GM19239 (cell line): Measurements from ENCODE around the gene FNDC10.
"Not testable (repeated sequence)": the region's sequence is repeated elsewhere in the genome, so short reads cannot be mapped to it uniquely, and the experiment has no call there.

ENCODE experiments used
- DNase-seq: peaks from one replicate; pipeline ENCODE4 v3.0.0; 2011; ENCODE audit warnings: low spot score; ENCODE audit not compliant: insufficient read length
- FAIRE-seq: peaks from 2 replicates; lab custom pipeline; 2011; peaks lifted over from hg19 to GRCh38; lab: Jason Lieb, UNC

Gene FNDC10

DNA sequence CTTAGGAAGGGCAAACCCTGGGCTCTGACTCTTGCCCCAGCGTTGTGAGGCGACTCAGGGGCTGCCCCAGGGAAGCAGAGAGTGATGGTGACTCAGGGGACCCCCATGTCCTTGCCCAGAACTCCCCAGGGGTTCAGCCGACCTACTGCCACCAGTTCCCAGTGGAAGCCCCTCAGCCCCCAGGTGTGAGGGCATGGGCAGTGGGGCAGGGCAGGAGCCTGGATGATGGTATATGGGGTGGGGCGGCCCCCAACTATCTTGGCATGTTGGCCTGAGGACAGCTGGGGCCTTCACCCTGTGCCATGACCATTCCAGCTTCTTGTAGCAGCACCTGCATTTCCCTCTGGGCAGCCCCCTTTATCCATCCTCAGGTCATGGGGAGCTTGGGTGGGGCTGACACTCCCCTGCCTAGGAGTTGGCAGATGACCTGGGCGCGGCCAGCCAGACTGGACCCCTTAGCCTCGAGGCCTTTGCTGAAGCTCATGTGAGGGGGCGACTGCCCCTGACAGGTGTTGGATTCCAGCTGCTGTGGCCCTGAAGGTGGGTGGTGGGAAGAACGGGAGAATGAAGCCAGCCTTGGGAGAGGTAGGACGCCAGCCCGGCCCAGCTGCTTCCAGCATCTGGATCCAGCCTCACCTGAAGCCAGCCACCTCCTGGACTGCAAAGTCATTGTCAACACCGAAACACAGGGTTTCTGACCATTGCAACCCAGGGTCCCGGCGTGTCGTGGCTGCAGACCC, 1.8 kb upstream of the FNDC10 start:
- no peak for FAIRE-seq

DNA sequence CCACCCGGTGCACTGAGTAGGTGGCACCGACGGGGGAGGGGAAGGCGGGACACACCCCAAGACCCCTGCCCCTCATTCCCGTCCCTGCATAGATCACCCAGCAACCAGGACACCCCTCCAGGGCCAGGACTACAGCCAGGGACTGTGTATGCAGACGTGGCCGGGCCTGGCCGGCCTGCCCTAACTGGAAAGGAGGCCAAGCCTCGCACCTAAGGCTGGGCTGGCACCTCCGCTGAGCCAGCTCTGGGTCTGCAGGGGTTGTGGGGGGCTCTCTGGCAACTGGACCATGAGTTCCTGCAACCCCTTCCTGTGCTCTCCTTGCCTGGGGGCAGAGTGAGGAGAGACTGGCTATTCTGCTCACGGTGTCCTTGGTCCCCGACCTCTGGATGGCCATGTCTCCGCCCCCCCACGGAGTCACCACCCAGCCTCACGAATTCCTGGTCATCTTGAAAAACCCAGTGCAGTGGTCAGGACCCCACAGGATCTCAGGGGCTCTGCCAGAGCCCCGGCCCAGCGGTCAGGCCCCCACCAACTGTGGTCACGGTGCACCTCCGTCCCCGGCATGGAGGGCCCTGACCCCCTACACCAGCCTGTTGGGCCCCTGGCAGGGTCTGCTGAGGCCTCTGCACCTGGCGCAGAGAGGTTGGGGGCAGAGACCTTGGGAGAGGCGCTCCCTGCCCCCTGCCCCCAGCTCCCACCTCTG, 1.1 kb upstream of the FNDC10 start:
- DNase-seq (no peak), FAIRE-seq (no peak)

More for the DNA sequence above, 1.8 kb upstream of the FNDC10 start:
- DNase-seq, result no peak

- no peak for FAIRE-seq
- peak; percentile 75 for DNase-seq
Measured at GRCh38 chr1:1599030-1599934, 653 bp downstream of the FNDC10 start.

DNA sequence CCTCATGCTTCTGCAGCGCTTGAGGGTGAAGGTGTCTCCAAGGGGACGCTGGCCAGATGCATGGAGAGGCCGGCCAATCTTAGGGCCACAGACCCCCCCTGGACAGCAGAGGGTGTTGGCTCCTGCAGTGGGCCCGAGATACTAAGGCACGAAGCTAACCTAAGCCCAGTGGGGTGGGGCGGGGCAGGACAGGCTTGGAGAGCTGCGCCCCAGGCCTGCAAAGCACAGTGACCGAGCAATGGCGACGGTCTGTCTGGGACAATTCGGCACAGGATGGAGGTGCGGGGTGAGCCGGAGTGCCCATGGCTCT, 1.3 kb downstream of the FNDC10 start:
- FAIRE-seq, result no peak
- no peak for DNase-seq

DNA sequence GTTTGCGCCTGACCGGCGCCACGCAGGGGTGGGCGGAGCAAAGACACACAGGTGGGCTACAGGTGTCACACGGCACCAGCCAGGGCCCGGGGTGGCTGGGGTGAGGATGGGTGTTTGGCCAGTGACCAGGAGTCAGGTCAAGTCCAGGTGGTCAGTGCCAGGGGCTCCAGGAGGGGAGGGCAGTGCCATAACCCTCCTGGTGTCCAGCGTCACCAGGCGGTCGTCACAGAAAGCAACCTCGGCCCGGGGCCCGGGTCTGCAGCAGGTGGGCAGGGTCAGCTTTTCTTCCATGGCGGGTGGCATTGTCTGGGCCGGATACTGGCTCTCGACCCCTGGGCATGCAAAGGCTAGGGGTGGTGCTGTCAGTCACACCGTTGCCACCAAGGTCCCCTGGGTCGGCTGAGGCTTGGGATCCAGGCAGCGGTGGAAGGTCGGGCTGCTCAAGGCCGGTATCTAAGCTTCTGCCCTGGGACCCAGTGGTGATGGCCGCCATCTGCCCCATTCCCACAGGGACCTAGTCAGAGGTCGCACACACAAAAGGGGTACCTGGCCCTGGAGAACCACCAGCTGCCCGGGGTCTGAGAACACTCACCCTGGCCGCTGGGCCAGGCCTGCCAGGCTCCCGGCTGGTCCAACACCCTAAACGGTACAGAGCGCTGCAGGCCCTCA, 1.8 kb downstream of the FNDC10 start:
- no peak for FAIRE-seq
- DNase-seq, result no peak

DNA sequence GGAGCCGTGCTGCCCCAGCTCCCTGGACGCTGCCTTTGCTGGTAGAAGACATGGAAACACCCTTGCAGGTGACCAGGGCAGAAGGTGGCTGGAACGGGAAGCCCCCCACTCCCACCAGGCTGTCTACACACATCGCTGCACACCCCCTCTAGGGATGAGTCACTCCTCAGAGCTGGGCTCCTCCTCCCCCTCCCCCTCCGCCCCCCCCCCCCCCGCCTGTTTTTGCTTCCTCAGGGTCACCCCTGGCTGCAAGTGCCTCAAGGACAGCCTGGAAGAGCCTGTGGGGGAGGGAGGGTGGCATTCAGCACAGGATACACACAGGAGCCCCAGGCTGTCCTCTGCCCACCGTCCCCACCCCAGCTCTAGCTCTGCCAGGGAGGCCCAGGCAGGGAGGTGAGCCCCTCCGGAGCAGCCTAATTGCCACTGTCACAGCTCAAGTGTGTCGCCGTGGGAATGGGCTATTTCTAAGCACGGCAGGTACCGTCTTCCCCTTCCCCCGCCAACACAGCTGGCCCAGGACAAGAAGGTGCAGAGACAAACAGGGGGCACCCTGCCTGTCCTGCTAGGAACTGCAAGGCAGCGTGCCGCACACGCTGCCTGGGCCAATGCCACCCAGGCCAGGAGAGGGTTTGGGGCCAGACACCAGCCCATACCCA, 2.5 kb downstream of the FNDC10 start:
- DNase-seq, result no peak
- no peak for FAIRE-seq

DNA sequence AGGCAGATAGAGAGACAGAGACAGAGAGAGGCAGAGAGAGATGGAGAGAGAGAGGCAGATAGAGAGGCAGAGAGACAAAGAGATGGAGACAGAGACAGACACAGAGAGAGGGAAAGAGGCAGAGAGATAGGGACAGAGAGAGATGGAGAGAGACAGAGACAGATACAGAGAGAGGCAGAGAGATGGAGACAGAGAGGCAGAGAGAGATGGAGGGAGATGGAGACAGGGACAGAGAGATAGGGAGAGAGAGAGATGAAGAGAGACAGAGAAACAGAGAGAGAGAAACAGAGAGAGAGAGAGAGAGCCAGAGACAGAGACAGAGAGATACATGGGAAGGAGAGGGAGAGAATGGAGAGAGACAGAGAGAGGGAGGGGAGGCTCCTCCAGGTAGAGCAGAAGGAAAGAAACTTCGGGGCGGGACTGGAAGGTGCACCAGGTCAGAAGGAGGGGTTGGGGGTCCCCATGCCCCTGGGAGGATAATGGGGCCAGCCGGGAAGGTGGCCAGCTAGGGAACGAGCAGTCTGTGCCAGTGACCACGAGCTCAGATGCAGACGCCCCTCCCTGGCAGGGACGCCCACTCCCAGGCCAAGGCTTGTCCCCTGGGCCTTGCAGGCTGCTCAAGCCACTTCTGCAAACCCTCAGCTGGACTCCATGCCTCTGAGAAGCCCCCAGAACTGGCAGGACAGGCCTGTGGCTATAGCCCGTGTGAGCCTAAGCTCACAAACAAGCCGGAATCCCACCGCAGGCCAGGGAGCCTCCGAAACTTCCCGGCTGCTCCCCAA, 3.3 kb downstream of the FNDC10 start:
- no peak for FAIRE-seq

DNA sequence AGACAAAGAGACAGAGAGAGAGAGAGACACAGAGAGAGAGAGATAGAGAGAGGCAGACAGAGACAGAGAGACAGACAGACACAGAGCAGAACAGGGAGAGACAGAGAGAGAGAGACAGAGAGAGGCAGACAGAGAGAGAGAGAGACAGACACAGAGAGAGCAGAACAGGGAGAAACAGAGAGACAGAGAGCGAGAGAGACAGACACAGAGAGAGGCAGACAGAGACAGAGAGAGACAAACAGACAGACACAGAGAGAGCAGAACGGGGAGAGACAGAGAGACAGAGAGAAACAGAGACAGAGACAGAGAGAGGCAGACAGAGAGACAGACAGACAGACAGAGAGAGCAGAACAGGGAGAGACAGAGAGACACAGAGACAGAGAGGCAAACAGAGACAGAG, 4.6 kb downstream of the FNDC10 start:
- DNase-seq, FAIRE-seq: not testable (repeated sequence)

More for the DNA sequence above, 3.3 kb downstream of the FNDC10 start:
- DNase-seq, result no peak

DNA sequence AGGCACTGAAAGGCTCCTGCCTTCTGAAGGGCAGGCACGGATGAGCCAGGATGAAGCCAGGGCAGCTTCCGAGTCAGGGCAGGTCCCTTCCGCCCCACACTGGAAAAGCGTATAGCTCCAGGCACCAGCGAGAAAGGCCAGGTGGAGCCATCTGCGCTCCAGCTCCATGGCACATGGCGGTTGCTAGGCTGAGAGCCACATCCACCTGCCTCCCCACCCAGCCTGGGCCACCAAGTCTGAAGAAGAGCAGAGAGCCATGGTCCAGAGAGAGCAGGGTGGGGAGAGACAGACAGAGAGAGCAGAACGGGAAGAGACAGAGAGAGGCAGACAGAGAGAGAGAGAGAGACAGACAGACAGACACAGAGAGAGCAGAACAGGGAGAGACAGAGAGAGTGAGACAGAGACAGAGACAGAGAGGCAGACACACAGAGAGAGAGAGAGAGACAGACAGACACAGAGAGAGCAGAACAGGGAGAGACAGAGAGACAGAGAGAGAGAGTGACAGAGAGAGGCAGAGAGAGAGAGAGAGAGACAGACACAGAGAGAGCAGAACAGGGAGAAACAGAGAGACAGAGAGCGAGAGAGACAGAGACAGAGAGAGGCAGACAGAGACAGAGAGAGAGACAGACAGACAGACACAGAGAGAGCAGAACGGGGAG, 5.2 kb downstream of the FNDC10 start:
- DNase-seq (no peak), FAIRE-seq (no peak)

- FAIRE-seq, result no peak
- DNase-seq, result no peak
Measured at GRCh38 chr1:1593834-1594601, 5.9 kb downstream of the FNDC10 start.

DNA sequence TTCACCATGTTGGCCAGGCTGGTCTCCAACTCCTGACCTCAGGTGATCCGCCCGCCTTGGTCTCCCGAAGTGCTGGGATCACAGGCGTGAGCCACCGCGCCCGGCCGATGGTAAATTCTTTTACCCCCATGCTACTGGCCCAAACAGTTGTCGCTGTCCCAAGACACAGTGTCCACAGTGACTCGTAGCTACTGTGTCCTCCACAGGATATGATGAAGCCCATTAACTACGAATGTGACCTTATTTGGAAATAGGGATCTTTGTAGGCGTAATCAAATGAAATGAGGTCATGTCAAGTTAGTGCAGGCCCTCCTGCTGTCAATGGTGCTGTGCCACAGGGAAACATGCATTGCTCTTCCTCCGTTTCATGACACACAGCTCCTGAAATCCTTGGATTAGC, 8.5 kb downstream of the FNDC10 start:
- DNase-seq (no peak), FAIRE-seq (no peak)

DNA sequence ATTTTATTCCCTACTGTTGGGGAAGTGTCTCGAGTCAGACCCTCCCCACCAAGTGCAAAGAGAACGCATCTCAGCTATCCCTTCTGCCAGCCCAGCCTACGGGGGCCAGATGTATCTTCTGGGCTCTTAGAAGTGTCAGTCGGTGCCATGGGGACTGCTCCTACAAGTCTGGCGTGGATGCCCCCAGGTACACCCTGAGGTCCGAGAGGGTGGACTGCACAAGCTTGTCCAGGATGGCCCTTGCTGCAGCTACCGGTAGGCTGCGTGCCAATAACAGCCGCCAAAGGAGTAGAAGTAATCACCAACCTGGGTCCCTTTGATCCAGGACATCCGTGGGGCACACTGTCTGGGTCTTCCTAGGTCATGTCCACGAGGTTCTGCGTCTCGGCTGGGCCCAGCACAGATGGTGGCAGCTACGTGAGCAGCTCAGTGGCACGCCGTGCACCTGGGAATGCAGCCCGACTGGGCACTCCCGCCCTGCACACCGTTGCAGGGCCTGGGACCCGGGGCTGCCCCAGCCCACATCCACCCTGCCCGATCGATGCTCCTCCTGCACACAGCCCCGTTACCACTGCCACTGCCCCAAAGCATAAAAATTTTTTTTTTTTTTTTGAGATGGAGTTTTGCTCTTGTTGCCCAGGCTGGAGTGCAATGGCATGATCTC, 16.5 kb downstream of the FNDC10 start:
- no peak for FAIRE-seq

DNA sequence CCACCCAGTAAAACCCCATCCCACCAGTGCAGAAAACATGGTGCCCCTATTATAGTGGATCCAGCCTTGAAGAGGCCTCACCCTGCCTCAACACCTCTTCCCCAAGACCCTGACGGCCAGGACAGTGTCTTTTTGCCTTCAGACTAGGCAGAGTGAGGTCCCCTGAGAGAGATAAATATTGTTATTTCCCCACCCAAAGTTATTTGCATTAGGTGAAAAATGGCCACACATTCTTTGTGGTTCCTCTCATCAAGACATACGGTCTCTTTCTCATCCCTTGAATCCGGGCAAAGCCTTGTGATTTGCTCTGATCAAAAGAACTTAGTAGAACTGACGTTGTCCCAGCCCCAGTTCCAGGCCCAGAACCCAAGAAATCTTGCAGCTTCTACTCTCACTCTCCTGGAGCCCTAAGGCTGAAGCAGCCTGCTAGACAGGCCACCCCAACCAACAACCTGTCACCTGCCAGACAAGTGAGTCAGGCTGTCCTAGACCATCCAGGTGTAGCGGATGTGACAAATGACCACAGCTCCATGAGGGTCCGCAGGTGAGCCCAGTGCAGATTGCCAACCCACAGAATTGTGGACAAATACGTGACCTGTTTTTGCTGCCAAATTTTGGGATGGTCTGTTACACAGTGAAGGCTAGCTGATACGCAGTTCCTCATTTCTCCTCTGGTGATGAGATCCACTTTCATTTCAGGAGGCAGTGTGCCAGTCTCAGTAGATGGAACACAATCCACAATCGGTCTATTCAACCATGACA, 17.2 kb downstream of the FNDC10 start:
- DNase-seq, result no peak
- FAIRE-seq, result no peak

More for the DNA sequence above, 16.5 kb downstream of the FNDC10 start:
- no peak for DNase-seq

DNA sequence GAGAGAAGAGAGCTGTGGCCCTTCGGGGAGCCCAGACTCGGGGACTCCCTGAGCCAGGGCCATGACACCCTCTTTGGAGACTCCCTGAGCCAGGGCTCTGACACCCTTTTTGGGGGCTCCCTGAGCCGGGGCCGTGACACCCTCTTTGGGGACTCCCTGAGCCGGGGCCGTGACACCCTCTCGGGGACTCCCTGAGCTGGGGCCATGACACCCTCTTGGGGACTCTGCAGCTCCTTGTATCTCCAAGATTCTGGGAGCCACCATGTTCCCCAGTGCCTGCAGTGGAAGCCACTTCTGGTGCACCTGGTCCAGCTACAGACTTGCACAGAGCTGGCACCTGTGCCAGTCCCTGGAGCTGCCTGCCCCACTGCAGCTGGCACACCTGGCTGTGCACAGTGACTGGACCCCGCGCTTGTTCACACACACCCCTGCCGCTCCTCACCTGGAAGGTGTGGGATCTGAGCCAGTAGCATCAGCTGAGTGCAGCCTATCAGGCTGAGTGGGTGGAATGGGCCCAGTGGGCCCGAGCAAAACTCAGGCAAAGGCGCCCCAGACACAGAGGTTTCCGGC, 21.5 kb downstream of the FNDC10 start:
- DNase-seq, result no peak
- FAIRE-seq, result no peak

GRCh38 chr1:1577367-1578011, 22.4 kb downstream of the FNDC10 start:
- DNase-seq (no peak), FAIRE-seq (no peak)
